ENCODE data around the gene MUC20. TPM values are rescaled to one million over a fixed set of nuclear protein-coding genes. Genes with fewer than 3 reads are reported as not detected.
"Not testable (repeated sequence)": the region's sequence is repeated elsewhere in the genome, so short reads cannot be mapped to it uniquely, and the experiment has no call there.

The MUC20 gene
- total RNA-seq, 3 donors from 2014 or later, result 0.63 to 0.95 (median 0.63) TPM

- no peaks in the 10 kb centered on the region for H3K27me3 Mint-ChIP-seq (ENCODE audit: low read depth)
- ATAC-seq (no peak), DNase-seq (no peak)
- no peaks in the 10 kb centered on the region for H3K9me3 Mint-ChIP-seq
- H3K4me3 Mint-ChIP-seq, result no peak overlapping the region
- H3K4me1 Mint-ChIP-seq (ENCODE audit: low read depth), result no peaks in the 10 kb centered on the region
- peaks cover 6% of the 10 kb centered on the region for H3K36me3 Mint-ChIP-seq (ENCODE audit: insufficient read depth)
Observed at GRCh38 chr3:195727606-195728195, 6.9 kb downstream of the MUC20 start.

GRCh38 chr3:195728789-195729188 is 8.0 kb downstream of the MUC20 start:
- not testable (repeated sequence) for H3K4me3 Mint-ChIP-seq; H3K9me3 Mint-ChIP-seq; H3K27me3 Mint-ChIP-seq (ENCODE audit: low read depth); H3K36me3 Mint-ChIP-seq (ENCODE audit: insufficient read depth); ATAC-seq; DNase-seq; H3K4me1 Mint-ChIP-seq (ENCODE audit: low read depth)

- Mint-ChIP-seq H3K4me3 (no peak overlapping the region), H3K4me1 (ENCODE audit: low read depth) (no peaks in the 10 kb centered on the region), H3K9me3 (no peaks in the 10 kb centered on the region), H3K36me3 (ENCODE audit: insufficient read depth) (peaks cover 6% of the 10 kb centered on the region), H3K27me3 (ENCODE audit: low read depth) (no peaks in the 10 kb centered on the region)
- DNase-seq (no peak), ATAC-seq (no peak)
Observed at GRCh38 chr3:195729476-195730251, 8.9 kb downstream of the MUC20 start.

- H3K4me1 Mint-ChIP-seq (ENCODE audit: low read depth), result no peaks in the 10 kb centered on the region
- no peaks in the 10 kb centered on the region for H3K27me3 Mint-ChIP-seq (ENCODE audit: low read depth)
- no peaks in the 10 kb centered on the region for H3K9me3 Mint-ChIP-seq
- no peak for DNase-seq
- peaks cover 13% of the 10 kb centered on the region for H3K36me3 Mint-ChIP-seq (ENCODE audit: insufficient read depth)
- H3K4me3 Mint-ChIP-seq, result no peak overlapping the region
- ATAC-seq, result no peak
Observed at GRCh38 chr3:195731356-195731905, 10.7 kb downstream of the MUC20 start.

GRCh38 chr3:195732940-195733339 is 12.2 kb downstream of the MUC20 start:
- Mint-ChIP-seq H3K4me1 (ENCODE audit: low read depth) (no peaks in the 10 kb centered on the region), H3K9me3 (no peaks in the 10 kb centered on the region), H3K36me3 (ENCODE audit: insufficient read depth) (peaks cover 15% of the 10 kb centered on the region), H3K27me3 (ENCODE audit: low read depth) (no peaks in the 10 kb centered on the region), H3K4me3 (no peak overlapping the region)
- DNase-seq (no peak), ATAC-seq (no peak)

GRCh38 chr3:195735036-195735695 is 14.4 kb downstream of the MUC20 start:
- Mint-ChIP-seq H3K36me3 (ENCODE audit: insufficient read depth) (peaks cover 14% of the 10 kb centered on the region), H3K27me3 (ENCODE audit: low read depth) (no peaks in the 10 kb centered on the region), H3K4me1 (ENCODE audit: low read depth) (no peaks in the 10 kb centered on the region), H3K9me3 (no peaks in the 10 kb centered on the region), H3K4me3 (no peak overlapping the region)
- no peak for ATAC-seq
- no peak for DNase-seq

- Mint-ChIP-seq H3K4me3 (no peak overlapping the region), H3K9me3 (no peaks in the 10 kb centered on the region), H3K36me3 (ENCODE audit: insufficient read depth) (peaks cover 10% of the 10 kb centered on the region), H3K4me1 (ENCODE audit: low read depth) (no peaks in the 10 kb centered on the region), H3K27me3 (ENCODE audit: low read depth) (no peaks in the 10 kb centered on the region)
- ATAC-seq (no peak), DNase-seq (no peak)
Observed at GRCh38 chr3:195736866-195737490, 16.2 kb downstream of the MUC20 start.

- not testable (repeated sequence) for H3K27me3 Mint-ChIP-seq (ENCODE audit: low read depth); H3K36me3 Mint-ChIP-seq (ENCODE audit: insufficient read depth); H3K4me1 Mint-ChIP-seq (ENCODE audit: low read depth); H3K9me3 Mint-ChIP-seq; ATAC-seq; DNase-seq; H3K4me3 Mint-ChIP-seq
Observed at GRCh38 chr3:195737782-195738181, 17.0 kb downstream of the MUC20 start.

- Mint-ChIP-seq H3K27me3 (ENCODE audit: low read depth) (no peaks in the 10 kb centered on the region), H3K4me1 (ENCODE audit: low read depth) (no peaks in the 10 kb centered on the region), H3K9me3 (no peaks in the 10 kb centered on the region), H3K4me3 (no peak overlapping the region), H3K36me3 (ENCODE audit: insufficient read depth) (peaks cover 10% of the 10 kb centered on the region)
- ATAC-seq (no peak), DNase-seq (no peak)
Observed at GRCh38 chr3:195738274-195739044, 17.7 kb downstream of the MUC20 start.

GRCh38 chr3:195739561-195740111 is 18.9 kb downstream of the MUC20 start:
- Mint-ChIP-seq H3K36me3 (ENCODE audit: insufficient read depth) (peaks cover 10% of the 10 kb centered on the region), H3K4me3 (no peak overlapping the region), H3K9me3 (no peaks in the 10 kb centered on the region), H3K4me1 (ENCODE audit: low read depth) (no peaks in the 10 kb centered on the region), H3K27me3 (ENCODE audit: low read depth) (peaks cover 2% of the 10 kb centered on the region)
- DNase-seq, result no peak
- ATAC-seq, result no peak

GRCh38 chr3:195744437-195744836 is 23.7 kb downstream of the MUC20 start:
- H3K9me3 Mint-ChIP-seq, result no peaks in the 10 kb centered on the region
- H3K36me3 Mint-ChIP-seq (ENCODE audit: insufficient read depth), result no peaks in the 10 kb centered on the region
- no peak overlapping the region for H3K4me3 Mint-ChIP-seq
- peaks cover 10% of the 10 kb centered on the region for H3K4me1 Mint-ChIP-seq (ENCODE audit: low read depth)
- ATAC-seq, result no peak
- no peak for DNase-seq
- H3K27me3 Mint-ChIP-seq (ENCODE audit: low read depth), result peaks cover 10% of the 10 kb centered on the region

GRCh38 chr3:195746346-195746745 is 25.6 kb downstream of the MUC20 start:
- Mint-ChIP-seq H3K4me3 (no peak overlapping the region), H3K27me3 (ENCODE audit: low read depth) (peaks cover 10% of the 10 kb centered on the region), H3K4me1 (ENCODE audit: low read depth) (peaks cover 10% of the 10 kb centered on the region), H3K36me3 (ENCODE audit: insufficient read depth) (no peaks in the 10 kb centered on the region), H3K9me3 (no peaks in the 10 kb centered on the region)
- no peak for DNase-seq
- no peak for ATAC-seq

- Mint-ChIP-seq H3K36me3 (ENCODE audit: insufficient read depth) (no peaks in the 10 kb centered on the region), H3K9me3 (no peaks in the 10 kb centered on the region), H3K27me3 (ENCODE audit: low read depth) (peaks cover 10% of the 10 kb centered on the region), H3K4me3 (no peak overlapping the region), H3K4me1 (ENCODE audit: low read depth) (peaks cover 10% of the 10 kb centered on the region)
- ATAC-seq (no peak), DNase-seq (no peak)
Observed at GRCh38 chr3:195746751-195747150, 26.0 kb downstream of the MUC20 start.

Measured in activated T-cell treated with anti-CD3 and anti-CD28 coated beads, Interleukin-2, amount 50 U/mL, for 4 hours (primary cell).